HepG2 (cell line): ENCODE data around the gene VMO1. TPM values are rescaled to one million over a fixed set of nuclear protein-coding genes. Genes with fewer than 3 reads are reported as not detected.

Experiments
- ADNP ChIP-seq: sonication (generic); formaldehyde crosslinking; IDR thresholded peaks from 2 replicates; pipeline ENCODE4 v1.4.0; 2020; ENCODE audit warnings: missing genetic modification reagents
- ARID5B ChIP-seq: IDR thresholded peaks from 2 replicates; pipeline ENCODE4 v1.4.0; 2020; ENCODE audit warnings: mild to moderate bottlenecking, missing genetic modification reagents
- CHD4 ChIP-seq: fragments of 200-600 bp; sonication (generic); IDR thresholded peaks from 2 replicates; pipeline ENCODE4 v1.7.0; 2017; ENCODE audit warnings: mild to moderate bottlenecking, low read length, borderline replicate concordance
- DPF2 ChIP-seq: sonication (generic); formaldehyde crosslinking; IDR thresholded peaks from 2 replicates; pipeline ENCODE4 v1.4.0; 2020; ENCODE audit warnings: mild to moderate bottlenecking, low read depth, missing genetic modification reagents, borderline replicate concordance
- GMEB1 ChIP-seq: sonication (generic); formaldehyde crosslinking; IDR thresholded peaks from 2 replicates; pipeline ENCODE4 v1.5.1; 2020; ENCODE audit warnings: missing genetic modification reagents, mild to moderate bottlenecking, borderline replicate concordance
- KDM5A ChIP-seq: fragments of 200-600 bp; sonication (generic); IDR thresholded peaks from 2 replicates; pipeline ENCODE4 v1.7.0; 2018; ENCODE audit warnings: antibody characterized with exemption, mild to moderate bottlenecking, low read length, borderline replicate concordance
- KLF16 ChIP-seq, 2 experiments: sonication (generic) in 1 of 2; formaldehyde crosslinking in 1 of 2; IDR thresholded peaks; 2 replicates each; pipeline versions ENCODE4 v1.6.1 to v1.8.0; 2016 to 2023; ENCODE audit warnings: missing genetic modification reagents in 2 of 2, missing compliant biosample characterization in 1 of 2
- MTERF4 ChIP-seq: sonication (generic); formaldehyde crosslinking; IDR thresholded peaks from 2 replicates; pipeline ENCODE4 v1.8.0; 2023; ENCODE audit warnings: mild to moderate bottlenecking, missing genetic modification reagents
- PHF8 ChIP-seq: sonication (generic); formaldehyde crosslinking; IDR thresholded peaks from 2 replicates; pipeline ENCODE4 v1.5.0; 2020; ENCODE audit warnings: missing genetic modification reagents
- RFX5 ChIP-seq: IDR thresholded peaks from 2 replicates; pipeline ENCODE4 v1.6.1; 2011; ENCODE audit warnings: low read depth, low read length, improper control_type of control experiment
- SIN3B ChIP-seq: fragments of 150-350 bp; IDR thresholded peaks from 2 replicates; pipeline ENCODE4 v1.6.1; 2014; ENCODE audit warnings: low read length
- SMARCE1 ChIP-seq: fragments of 450-650 bp; IDR thresholded peaks from 2 replicates; pipeline ENCODE4 v1.6.1; 2017; ENCODE audit warnings: borderline replicate concordance
- SP4 ChIP-seq: sonication (generic); formaldehyde crosslinking; IDR thresholded peaks from 2 replicates; pipeline ENCODE4 v1.8.1; 2023; ENCODE audit warnings: mild to moderate bottlenecking, missing genetic modification reagents
- ZBTB2 ChIP-seq: sonication (generic); formaldehyde crosslinking; IDR thresholded peaks from 2 replicates; pipeline ENCODE4 v1.8.0; 2022; ENCODE audit warnings: low read depth, missing genetic modification reagents
- ZMYM3 ChIP-seq: sonication (generic); formaldehyde crosslinking; IDR thresholded peaks from 2 replicates; pipeline ENCODE4 v1.5.1; 2020; ENCODE audit warnings: mild to moderate bottlenecking, missing genetic modification reagents
- ZNF430 ChIP-seq: sonication (generic); formaldehyde crosslinking; IDR thresholded peaks from 2 replicates; pipeline ENCODE4 v1.9.0; 2021; ENCODE audit warnings: mild to moderate bottlenecking, missing genetic modification reagents
- ZNF431 ChIP-seq: sonication (generic); formaldehyde crosslinking; IDR thresholded peaks from 2 replicates; pipeline ENCODE4 v1.9.0; 2022; ENCODE audit warnings: missing genetic modification reagents, low read depth, mild to moderate bottlenecking, borderline replicate concordance
- ZNF598 ChIP-seq: sonication (generic); formaldehyde crosslinking; IDR thresholded peaks from 2 replicates; pipeline ENCODE4 v1.5.1; 2020; ENCODE audit warnings: mild to moderate bottlenecking, missing genetic modification reagents, borderline replicate concordance
- ZNF710 ChIP-seq: sonication (generic); formaldehyde crosslinking; IDR thresholded peaks from 2 replicates; pipeline ENCODE4 v1.5.0; 2020; ENCODE audit warnings: mild to moderate bottlenecking, missing genetic modification reagents, borderline replicate concordance
- ZNF773 ChIP-seq: sonication (generic); formaldehyde crosslinking; IDR thresholded peaks from 2 replicates; pipeline ENCODE4 v1.4.0; 2020; ENCODE audit warnings: missing genetic modification reagents, borderline replicate concordance
- ZSCAN9 ChIP-seq: IDR thresholded peaks from 2 replicates; pipeline ENCODE4 v1.6.1; 2016; ENCODE audit warnings: borderline replicate concordance
- polyA plus RNA-seq, 8 experiments: library from polyadenylated mRNA; depleted of rRNA in 3 of 8; stranded (reverse) in 7 of 8; unstranded in 1 of 8; fragments of >200 nt; fragmentation: Illumina TruSeq in 4 of 8; extraction: Trizol in 4 of 8; gene quantifications; 2 replicates each; pipeline versions ENCODE4 v1.2.1 to v1.2.3, GENCODE V29; 2011 to 2016; ENCODE audit warnings: low read depth in 4 of 8, missing spikeins in 1 of 8, mixed read lengths in 1 of 8; ENCODE audit not compliant: insufficient read depth in 1 of 8
- total RNA-seq, 5 experiments: library from RNA; depleted of rRNA; stranded (reverse); fragments of >200 nt; fragmentation: Illumina TruSeq; extraction: Trizol; gene quantifications; 2 replicates each; pipeline ENCODE4 v1.2.3, GENCODE V29; 2016; ENCODE audit warnings: low read depth in 1 of 5

The VMO1 gene
- total and polyA plus RNA-seq, 2 of the 13 experiments (the other 11 are each of a cell fraction or from before 2014, with no cell fraction given): not detected

GRCh38 chr17:4751932-4752331, 34.2 kb downstream of the VMO1 start (continued):
- TF ChIP-seq GMEB1 (CRISPR knock-in tag) (no peak), SP4 (no peak), DPF2 (CRISPR knock-in tag) (no peak), KDM5A (no peak), ZMYM3 (CRISPR knock-in tag) (peak; percentile 96), ZBTB2 (CRISPR knock-in tag) (no peak), SIN3B (no peak), ZNF430 (no peak), ZNF710 (CRISPR knock-in tag) (no peak; the same call in 1 of the 2 replicates), ARID5B (CRISPR knock-in tag) (peak; percentile 51), CHD4 (peak; percentile 96), MTERF4 (no peak), KLF16 (CRISPR knock-in tag; IDR thresholded peaks at IDR 0.05) (0 out of 4 replicates have a peak, but pooled peaks of 1 of the 2 experiments have one; percentile 20), ZNF773 (CRISPR knock-in tag) (no peak), PHF8 (CRISPR knock-in tag) (no peak), SMARCE1 (no peak), RFX5 (no peak), ZNF431 (CRISPR knock-in tag) (no peak), ADNP (CRISPR knock-in tag) (peak; percentile 85), ZNF598 (CRISPR knock-in tag) (no peak), ZSCAN9 (CRISPR knock-in tag) (no peak)
